Endodermal cell (in vitro differentiated cells): ENCODE results near the gene GCSAM. TPM values are rescaled to one million over a fixed set of nuclear protein-coding genes. Genes with fewer than 3 reads are reported as not detected.

ENCODE experiments used
- DNase-seq: peaks from one replicate; pipeline ENCODE4 v3.0.0-alpha.2; 2017
- H3K27ac ChIP-seq: 2 replicates; pipeline ENCODE4 v1.5.1; 2013; ENCODE audit warnings: mild to moderate bottlenecking, low read depth, low read length, moderate library complexity
- H3K27me3 ChIP-seq: 2 replicates; pipeline ENCODE4 v1.6.1; 2013; ENCODE audit warnings: mild to moderate bottlenecking, low read length, moderate library complexity; ENCODE audit not compliant: insufficient read depth, control insufficient read depth, poor library complexity, severe bottlenecking
- H3K36me3 ChIP-seq: 2 replicates; pipeline ENCODE4 v1.7.0; 2013; ENCODE audit warnings: mild to moderate bottlenecking, low read length, moderate library complexity; ENCODE audit not compliant: control insufficient read depth, insufficient read depth
- H3K4me1 ChIP-seq: one replicate; pipeline ENCODE4 v1.7.0; 2013; ENCODE audit warnings: low read length; ENCODE audit not compliant: control insufficient read depth, insufficient read depth
- H3K4me3 ChIP-seq: 2 replicates; pipeline ENCODE4 v1.5.1; 2013; ENCODE audit warnings: mild to moderate bottlenecking, low read length, moderate library complexity
- H3K9ac ChIP-seq: 2 replicates; pipeline ENCODE4 v1.6.1; 2013; ENCODE audit warnings: mild to moderate bottlenecking, low read length, moderate library complexity; ENCODE audit not compliant: poor library complexity, severe bottlenecking; ENCODE audit errors: extremely low read depth
- H3K9me3 ChIP-seq: 2 replicates; pipeline ENCODE4 v1.6.1; 2013; ENCODE audit warnings: mild to moderate bottlenecking, low read length, moderate library complexity; ENCODE audit not compliant: control insufficient read depth
- H3K27ac Mint-ChIP-seq: 2 replicates; pipeline ENCODE4 v1.8.0; 2020; ENCODE audit warnings: mixed read lengths
- H3K27me3 Mint-ChIP-seq: 2 replicates; pipeline ENCODE4 v1.8.0; 2021; ENCODE audit warnings: mild to moderate bottlenecking, mixed read lengths; ENCODE audit not compliant: insufficient read depth
- H3K36me3 Mint-ChIP-seq: 2 replicates; pipeline ENCODE4 v1.8.0; 2020; ENCODE audit warnings: low read depth, mixed read lengths
- H3K4me1 Mint-ChIP-seq: 2 replicates; pipeline ENCODE4 v1.8.0; 2020; ENCODE audit warnings: mixed read lengths
- H3K4me3 Mint-ChIP-seq: 2 replicates; pipeline ENCODE4 v1.8.0; 2020; ENCODE audit warnings: mild to moderate bottlenecking, moderate library complexity, mixed read lengths
- H3K9me3 Mint-ChIP-seq: 2 replicates; pipeline ENCODE4 v1.8.0; 2020; ENCODE audit warnings: mild to moderate bottlenecking, mixed read lengths
- CTCF ChIP-seq: fragments of 200-600 bp; sonication (generic); conservative IDR thresholded peaks from 2 replicates; pipeline ENCODE4 v1.5.0; 2021; ENCODE audit warnings: antibody characterized with exemption, mild to moderate bottlenecking
- WGBS, 2 experiments: methylation state at CpG; one replicate each; pipeline versions ENCODE4 v1.1.5 to v1.1.7; 2013; ENCODE audit warnings: missing lambda C conversion rate in 2 of 2, mixed read lengths in 1 of 2; ENCODE audit not compliant: insufficient coverage in 1 of 2, insufficient read length in 1 of 2; 5-methylcytosine and 5-hydroxymethylcytosine counted together
- total RNA-seq, 2 donors: library from RNA; stranded (reverse); fragmentation: NEBNext Ultra II Directional in 1 of 2; extraction: Animal tissue kit (Norgen Biotek cat#: 25700) in 1 of 2; gene quantifications; 2 replicates in 1 of 2; 3 replicates in 1 of 2; pipeline ENCODE4 v1.2.1, GENCODE V29; 2021

GCSAM gene
- total RNA-seq, 2 donors from 2014 or later: not detected

DNA sequence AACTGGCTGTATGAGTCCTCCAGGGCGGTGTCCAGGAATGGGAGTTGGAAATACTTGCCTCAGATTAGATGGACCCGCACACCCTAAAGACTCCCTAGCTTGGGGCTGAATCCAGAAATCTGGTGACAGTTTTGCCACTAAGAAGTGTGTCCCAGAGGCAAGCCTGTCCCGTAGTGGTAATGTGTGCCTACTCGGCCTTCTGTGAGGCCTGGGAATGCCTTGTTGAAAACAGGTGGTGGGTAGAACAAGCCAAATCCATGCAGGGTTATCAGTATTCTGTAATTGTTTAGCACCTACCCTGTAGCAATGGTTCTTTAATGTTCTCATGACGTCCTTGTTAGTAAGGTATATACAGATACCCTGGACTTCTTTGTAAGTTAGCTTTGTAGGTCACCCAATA lies 45.3 kb downstream of the GCSAM start:
- Mint-ChIP-seq H3K36me3 (no peaks in the 10 kb centered on the region), H3K27ac (no peak overlapping the region), H3K4me1 (peaks cover 42% of the 10 kb centered on the region), H3K9me3 (no peaks in the 10 kb centered on the region), H3K27me3 (peaks cover 25% of the 10 kb centered on the region), H3K4me3 (peak overlapping the region; percentile 72)
- Histone ChIP-seq H3K27ac (no peak overlapping the region), H3K9ac (no peak overlapping the region), H3K27me3 (no peaks in the 10 kb centered on the region), H3K36me3 (no peaks in the 10 kb centered on the region), H3K4me1 (peaks cover 7% of the 10 kb centered on the region), H3K9me3 (no peaks in the 10 kb centered on the region), H3K4me3 (peak overlapping the region; percentile 86)
- 79 to 87% methylated on average over 5 of the region's 5 CpGs for WGBS, 2 experiments
- TF ChIP-seq CTCF: no peak
- no peak for DNase-seq

DNA sequence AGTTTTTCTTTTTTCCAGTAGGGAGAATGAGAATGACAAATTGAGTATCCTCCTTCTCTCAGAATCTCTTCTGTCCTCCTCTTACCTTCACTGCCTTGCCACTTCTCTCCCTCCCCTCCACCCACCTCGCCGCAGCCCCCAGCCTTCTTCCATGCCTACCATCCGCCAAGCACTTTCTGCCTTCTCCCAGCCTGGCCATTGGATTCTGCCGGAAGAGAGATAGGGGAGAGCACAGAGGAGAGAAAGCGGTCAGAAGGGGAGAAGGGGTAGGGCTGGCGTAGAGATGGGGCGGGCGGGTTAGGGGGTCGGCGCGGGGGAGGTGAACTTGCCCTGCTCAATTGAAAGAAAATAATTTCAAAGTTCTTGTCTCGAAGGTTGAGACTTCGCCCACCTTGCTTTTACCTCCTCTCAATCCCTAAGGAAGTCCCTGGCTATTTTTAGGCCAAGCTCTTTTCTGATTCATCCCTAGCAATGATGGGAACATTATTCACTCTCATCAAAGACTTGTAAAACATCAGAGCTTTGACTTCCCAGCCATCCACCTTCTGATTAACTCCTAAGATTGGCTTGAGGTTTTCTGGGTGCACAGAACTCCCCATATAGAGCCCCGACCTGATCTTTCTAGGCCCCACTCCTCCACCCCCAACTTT lies 46.0 kb downstream of the GCSAM start:
- H3K9ac ChIP-seq: peak overlapping the region; percentile 52
- H3K9me3 ChIP-seq: no peaks in the 10 kb centered on the region
- peaks cover 7% of the 10 kb centered on the region for H3K4me1 ChIP-seq
- peak; percentile 64 for DNase-seq
- peaks cover 25% of the 10 kb centered on the region for H3K27me3 Mint-ChIP-seq
- peaks cover 36% of the 10 kb centered on the region for H3K4me1 Mint-ChIP-seq
- H3K27ac Mint-ChIP-seq: peak overlapping the region; percentile 79
- peak overlapping the region; percentile 86 for H3K4me3 ChIP-seq
- no peaks in the 10 kb centered on the region for H3K27me3 ChIP-seq
- WGBS, 2 experiments: 16 to 47% methylated on average over 2 to 14 of the region's 14 CpGs
- H3K4me3 Mint-ChIP-seq: peak overlapping the region; percentile 72
- no peaks in the 10 kb centered on the region for H3K9me3 Mint-ChIP-seq
- H3K36me3 Mint-ChIP-seq: no peaks in the 10 kb centered on the region
- TF ChIP-seq CTCF: no peak
- no peak overlapping the region for H3K27ac ChIP-seq
- no peaks in the 10 kb centered on the region for H3K36me3 ChIP-seq

GRCh38 chr3:112086076-112086854 lies 46.8 kb downstream of the GCSAM start, which contains the start of gene C3orf52:
TSS of gene C3orf52 (plus strand) at chr3:112086389. CDS start at chr3:112086408, 19 bp downstream.
- H3K9me3 ChIP-seq: no peaks in the 10 kb centered on the region
- 0 to 1% methylated on average over 10 to 67 of the region's 67 CpGs for WGBS, 2 experiments
- peak within 1 kb of the TSS; percentile 52 for H3K9ac ChIP-seq
- H3K27me3 ChIP-seq: no peaks in the 10 kb centered on the region
- peak within 1 kb of the TSS; percentile 79 for H3K27ac Mint-ChIP-seq
- H3K27me3 Mint-ChIP-seq: peaks cover 25% of the 10 kb centered on the region
- DNase-seq: peak; percentile 98
- peaks cover 36% of the 10 kb centered on the region for H3K4me1 Mint-ChIP-seq
- H3K4me1 ChIP-seq: peaks cover 6% of the 10 kb centered on the region
- peak within 1 kb of the TSS; percentile 72 for H3K4me3 Mint-ChIP-seq
- TF ChIP-seq CTCF: peak; percentile 67
- H3K4me3 ChIP-seq: peak within 1 kb of the TSS; percentile 86
- no peaks in the 10 kb centered on the region for H3K36me3 ChIP-seq
- no peaks in the 10 kb centered on the region for H3K36me3 Mint-ChIP-seq
- no peaks in the 10 kb centered on the region for H3K9me3 Mint-ChIP-seq
- no peak within 1 kb of the TSS for H3K27ac ChIP-seq
